Breast epithelium (tissue), 4 donors: ENCODE data around the gene PDE4D. TPM values are rescaled to one million over a fixed set of nuclear protein-coding genes. Genes with fewer than 3 reads are reported as not detected.

ENCODE experiments used
- DNase-seq, 2 donors: peaks; one replicate each; pipeline ENCODE4 v3.0.0-alpha.2; 2019; ENCODE audit warnings: low spot score in 2 of 2
- H3K27ac ChIP-seq, 2 donors: fragments of 200-600 bp; sonication (generic) in 1 of 2; one replicate each; pipeline ENCODE4 v1.5.1; 2016 to 2019; ENCODE audit warnings: mild to moderate bottlenecking in 1 of 2
- H3K27me3 ChIP-seq, 2 donors: fragments of 200-600 bp; sonication (generic) in 1 of 2; one replicate each; pipeline versions ENCODE4 v1.5.1 to v1.6.0; 2017 to 2019; ENCODE audit warnings: control low read depth in 1 of 2, mild to moderate bottlenecking in 1 of 2
- H3K36me3 ChIP-seq: fragments of 200-600 bp; one replicate; pipeline ENCODE4 v1.5.1; 2019
- H3K4me1 ChIP-seq, 2 donors: fragments of 200-600 bp; sonication (generic); one replicate each; pipeline ENCODE4 v1.5.1; 2016 to 2019; ENCODE audit warnings: control low read depth in 1 of 2
- H3K4me3 ChIP-seq, 3 donors: fragments of 200-600 bp; sonication (generic); 1 replicate in 2 of 3; 2 replicates in 1 of 3; pipeline ENCODE4 v1.5.1; 2016 to 2019; ENCODE audit warnings: mild to moderate bottlenecking in 3 of 3, moderate library complexity in 2 of 3
- H3K9me3 ChIP-seq, 2 donors: fragments of 200-600 bp; sonication (generic) in 1 of 2; one replicate each; pipeline ENCODE4 v1.5.1; 2016 to 2019; ENCODE audit warnings: control low read depth in 1 of 2
- POLR2A ChIP-seq: fragments of 450-650 bp; IDR thresholded peaks from one replicate; pipeline ENCODE4 v1.6.1; 2016; ENCODE audit warnings: antibody characterized with exemption, mild to moderate bottlenecking, moderate library complexity
- POLR2AphosphoS5 ChIP-seq, 3 donors: sonication (generic); formaldehyde crosslinking; IDR thresholded peaks; one replicate each; pipeline ENCODE4 v1.6.1; 2017; ENCODE audit warnings: antibody characterized with exemption in 3 of 3
- intact Hi-C: fragments of 100-400 bp; cut with DNase I; formaldehyde crosslinking; loops from one replicate; pipeline ENCODE4 v1.15.1; 2023; ENCODE audit warnings: low total_unique reads
- total RNA-seq, 3 donors: library from RNA; depleted of rRNA; stranded (reverse); fragments of >200 nt; gene quantifications; one replicate each; pipeline ENCODE4 v1.1.0, GENCODE V29; 2016
- TF ChIP-seq, protein P1 (sequence below), 3 donors: fragments of 450-650 bp; IDR thresholded peaks; one replicate each; pipeline ENCODE4 v1.5.1; 2016 to 2017; ENCODE audit warnings: antibody characterized with exemption in 3 of 3, mild to moderate bottlenecking in 3 of 3, moderate library complexity in 3 of 3

The PDE4D gene
- total RNA-seq, 3 donors from 2014 or later, result 14.4 to 37.4 (median 28.2) TPM

DNA sequence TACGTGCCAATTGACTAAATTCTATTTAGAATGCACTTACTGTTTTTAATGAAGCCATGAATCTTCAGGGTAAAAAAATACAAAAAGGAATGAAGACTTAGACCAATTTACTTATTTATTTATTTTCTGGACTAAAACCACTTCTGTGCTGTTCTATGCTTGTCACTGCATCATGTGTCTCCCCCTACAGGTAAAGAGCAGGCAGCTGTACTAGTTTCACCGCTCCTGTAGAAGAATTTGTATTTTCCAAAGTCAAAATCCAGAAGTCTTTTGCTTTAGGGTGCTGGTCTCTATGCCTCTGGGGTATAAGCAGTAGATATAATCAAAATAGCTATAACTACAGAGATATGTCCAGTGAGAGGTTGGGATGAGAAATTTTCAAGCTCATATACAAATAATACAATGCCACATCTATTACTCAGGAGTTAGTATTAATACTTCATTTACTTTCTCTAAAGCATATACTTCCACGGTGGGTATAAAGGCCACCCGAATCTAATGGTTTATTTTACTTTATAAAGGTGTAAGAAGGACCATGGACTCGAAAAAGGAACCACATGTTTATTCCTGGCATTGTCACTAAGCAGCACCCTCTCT, 719.2 kb downstream of the PDE4D start:
- H3K9me3 ChIP-seq, result no peaks in the 10 kb centered on the region
- H3K4me3 ChIP-seq, result no peak overlapping the region
- H3K27me3 ChIP-seq, result no peaks in the 10 kb centered on the region
- H3K27ac ChIP-seq, result no peak overlapping the region
- TF ChIP-seq, protein P1, sequence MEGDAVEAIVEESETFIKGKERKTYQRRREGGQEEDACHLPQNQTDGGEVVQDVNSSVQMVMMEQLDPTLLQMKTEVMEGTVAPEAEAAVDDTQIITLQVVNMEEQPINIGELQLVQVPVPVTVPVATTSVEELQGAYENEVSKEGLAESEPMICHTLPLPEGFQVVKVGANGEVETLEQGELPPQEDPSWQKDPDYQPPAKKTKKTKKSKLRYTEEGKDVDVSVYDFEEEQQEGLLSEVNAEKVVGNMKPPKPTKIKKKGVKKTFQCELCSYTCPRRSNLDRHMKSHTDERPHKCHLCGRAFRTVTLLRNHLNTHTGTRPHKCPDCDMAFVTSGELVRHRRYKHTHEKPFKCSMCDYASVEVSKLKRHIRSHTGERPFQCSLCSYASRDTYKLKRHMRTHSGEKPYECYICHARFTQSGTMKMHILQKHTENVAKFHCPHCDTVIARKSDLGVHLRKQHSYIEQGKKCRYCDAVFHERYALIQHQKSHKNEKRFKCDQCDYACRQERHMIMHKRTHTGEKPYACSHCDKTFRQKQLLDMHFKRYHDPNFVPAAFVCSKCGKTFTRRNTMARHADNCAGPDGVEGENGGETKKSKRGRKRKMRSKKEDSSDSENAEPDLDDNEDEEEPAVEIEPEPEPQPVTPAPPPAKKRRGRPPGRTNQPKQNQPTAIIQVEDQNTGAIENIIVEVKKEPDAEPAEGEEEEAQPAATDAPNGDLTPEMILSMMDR (IDR thresholded peaks at IDR 0.05), result peak in 2 of 3 donors; percentile 44 to 69
- TF ChIP-seq POLR2AphosphoS5 (IDR thresholded peaks at IDR 0.05), result no peak
- no peaks in the 10 kb centered on the region for H3K36me3 ChIP-seq
- intact Hi-C loops, result no loop called here
- DNase-seq, result no peak
- H3K4me1 ChIP-seq, result no peaks in the 10 kb centered on the region

DNA sequence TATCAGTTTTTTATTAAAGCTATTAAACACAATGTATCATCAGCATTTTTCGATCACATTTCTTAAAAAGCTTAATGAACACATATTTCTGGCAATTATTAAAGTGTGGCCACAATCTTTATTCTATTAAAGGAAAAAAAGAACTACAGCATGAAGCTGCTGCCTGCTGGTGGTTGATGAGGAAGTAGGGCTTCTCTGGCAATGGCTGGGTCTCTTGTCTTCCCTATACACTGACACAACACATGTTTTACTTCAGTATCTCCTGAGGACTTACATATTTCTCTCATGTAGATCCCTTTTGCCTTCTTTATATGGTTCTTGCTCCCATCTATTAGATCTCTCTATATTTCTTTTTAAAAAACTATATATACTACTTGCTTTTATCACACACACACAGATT, 719.9 kb downstream of the PDE4D start:
- H3K4me3 ChIP-seq, result no peak overlapping the region
- intact Hi-C loops, result no loop called here
- no peaks in the 10 kb centered on the region for H3K9me3 ChIP-seq
- no peak overlapping the region for H3K27ac ChIP-seq
- H3K36me3 ChIP-seq, result no peaks in the 10 kb centered on the region
- no peaks in the 10 kb centered on the region for H3K27me3 ChIP-seq
- no peak for DNase-seq
- H3K4me1 ChIP-seq, result no peaks in the 10 kb centered on the region
- TF ChIP-seq POLR2A (no peak), POLR2AphosphoS5 (IDR thresholded peaks at IDR 0.05) (no peak)
- TF ChIP-seq, protein P1 (IDR thresholded peaks at IDR 0.05), result no peak

DNA sequence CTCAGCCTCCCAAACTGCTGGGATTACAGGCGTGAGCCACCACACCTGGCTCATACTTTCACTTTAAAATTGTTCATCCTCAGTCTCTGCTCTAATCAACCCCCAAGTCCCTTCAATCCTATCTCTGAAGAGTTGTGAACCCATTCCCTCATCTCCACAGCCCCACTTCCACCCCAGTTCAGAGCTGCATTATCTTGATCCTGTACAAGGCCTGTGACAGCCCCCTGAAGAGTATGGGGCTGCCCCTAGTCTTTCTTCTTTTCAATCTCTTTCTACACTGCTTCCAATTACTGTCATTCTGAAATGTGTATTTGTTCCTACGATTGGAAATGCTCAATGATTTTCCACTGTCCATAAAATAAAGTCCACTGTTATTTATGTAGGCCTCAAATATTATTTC, 722.4 kb downstream of the PDE4D start:
- Histone ChIP-seq H3K4me3 (no peak overlapping the region), H3K27me3 (no peaks in the 10 kb centered on the region), H3K9me3 (no peaks in the 10 kb centered on the region), H3K36me3 (no peaks in the 10 kb centered on the region), H3K27ac (no peak overlapping the region), H3K4me1 (no peaks in the 10 kb centered on the region)
- no peak for DNase-seq
- TF ChIP-seq POLR2A, result no peak
- TF ChIP-seq POLR2AphosphoS5 (IDR thresholded peaks at IDR 0.05), result no peak
- TF ChIP-seq, protein P1 (IDR thresholded peaks at IDR 0.05), result no peak
- intact Hi-C loops, result no loop called here

DNA sequence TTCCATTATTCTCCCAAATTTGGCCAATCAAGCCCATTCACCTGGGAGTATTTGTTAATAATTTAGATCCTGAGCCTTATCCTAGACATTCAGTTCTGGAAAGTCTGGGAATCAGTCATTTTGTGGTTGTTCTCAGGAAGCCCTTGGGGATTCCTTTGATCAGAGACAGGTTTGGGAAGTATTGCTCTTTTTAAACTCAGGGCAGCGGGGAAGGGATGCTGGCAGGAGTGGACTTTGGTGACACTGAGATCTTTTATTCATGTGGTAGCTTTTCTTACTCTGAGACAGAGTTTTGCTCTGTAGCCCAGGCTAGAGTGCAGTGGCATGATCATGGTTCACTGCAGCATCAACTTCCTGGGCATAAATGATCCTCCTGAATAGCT, 723.8 kb downstream of the PDE4D start:
- no peak overlapping the region for H3K4me3 ChIP-seq

DNA sequence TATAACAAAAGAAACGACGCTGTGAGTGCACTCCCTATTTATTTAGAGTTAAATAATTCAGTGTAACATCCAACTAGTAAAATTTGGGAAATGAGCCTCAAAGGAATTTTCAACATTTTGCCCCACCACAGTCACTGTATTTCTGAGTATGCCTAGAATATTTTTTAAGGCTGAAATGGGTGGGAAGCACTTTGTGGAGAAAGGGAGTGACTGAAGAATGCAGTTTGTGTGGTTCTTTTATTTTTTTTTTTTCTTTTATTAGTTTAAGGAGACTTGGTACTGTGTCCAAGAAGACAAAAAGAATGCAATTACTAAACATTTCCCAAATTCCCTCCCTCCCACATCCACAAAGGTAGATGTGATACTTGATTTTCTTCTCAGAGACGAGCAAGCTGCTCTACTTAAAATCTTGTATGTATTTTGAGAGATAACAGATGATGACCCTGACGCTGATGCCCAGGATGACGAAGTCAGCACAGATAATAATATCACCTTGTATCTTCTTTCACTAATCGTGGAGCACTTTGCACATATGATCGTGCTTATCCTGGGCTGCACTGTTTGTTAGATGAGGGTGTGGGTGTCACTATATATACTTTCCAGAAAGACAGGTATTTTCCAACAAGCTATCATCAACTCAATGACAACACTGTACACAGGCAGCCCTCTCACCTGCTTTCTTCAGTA, 724.3 kb downstream of the PDE4D start:
- intact Hi-C loops, result no loop called here
- no peaks in the 10 kb centered on the region for H3K36me3 ChIP-seq
- H3K4me3 ChIP-seq, result no peak overlapping the region
- H3K27ac ChIP-seq, result no peak overlapping the region
- no peaks in the 10 kb centered on the region for H3K4me1 ChIP-seq
- DNase-seq, result no peak
- H3K9me3 ChIP-seq, result no peaks in the 10 kb centered on the region
- no peaks in the 10 kb centered on the region for H3K27me3 ChIP-seq
- TF ChIP-seq POLR2AphosphoS5 (IDR thresholded peaks at IDR 0.05) (no peak), POLR2A (no peak)
- TF ChIP-seq, protein P1 (IDR thresholded peaks at IDR 0.05), result no peak

More for the DNA sequence above, 723.8 kb downstream of the PDE4D start:
- Histone ChIP-seq H3K27me3 (no peaks in the 10 kb centered on the region), H3K9me3 (no peaks in the 10 kb centered on the region), H3K4me1 (no peaks in the 10 kb centered on the region), H3K36me3 (no peaks in the 10 kb centered on the region), H3K27ac (no peak overlapping the region)
- TF ChIP-seq, protein P1 (IDR thresholded peaks at IDR 0.05), result no peak
- TF ChIP-seq POLR2AphosphoS5 (IDR thresholded peaks at IDR 0.05) (no peak), POLR2A (no peak)
- DNase-seq, result no peak
- intact Hi-C loops, result no loop called here
